HCT116 (cell line): ENCODE data around the gene EIF2B5. TPM values are rescaled to one million over a fixed set of nuclear protein-coding genes. Genes with fewer than 3 reads are reported as not detected.

Experiments
- ATAC-seq: fragments of 200-7000 bp; cut with Tn5 transposase; 2 replicates; pipeline ENCODE4 v1.9.1; 2020; ENCODE audit warnings: mild to moderate bottlenecking, moderate library complexity
- BruUV-seq: library from RNA; stranded (reverse); fragments of 400-500 nt; replicated peaks from 2 replicates; lab custom pipeline; 2021; lab: Mats Ljungman, UMichigan
- CTCF ChIA-PET: fragments of 300-600 bp; sonication (Branson Sonifier 250); formaldehyde crosslinking; loops from one replicate; lab custom pipeline; 2021; ENCODE audit warnings: antibody characterized with exemption; lab: Charles Lee
- POLR2A ChIA-PET: fragments of 300-600, 350-600 bp; sonication (Branson Sonifier 250); formaldehyde crosslinking; loops from one replicate; lab custom pipeline; 2021; ENCODE audit warnings: antibody characterized with exemption; lab: Charles Lee
- RAD21 ChIA-PET, 2 experiments: fragments of 300-600 bp; sonication (Branson Sonifier 250); formaldehyde crosslinking; loops; one replicate each; lab custom pipeline; 2023; ENCODE audit warnings: low total read pairs in 2 of 2; ENCODE audit not compliant: uncharacterized antibody in 2 of 2, unreplicated experiment in 2 of 2, low non-redundant PET in 1 of 2; lab: Charles Lee
- DNase-seq: peaks from one replicate; pipeline ENCODE4 v3.0.0-alpha.2; 2010; ENCODE audit warnings: low read depth, low spot score
- H2AFZ ChIP-seq: fragments of 200-600 bp; shearing (Covaris generic), sonication (generic); 2 replicates; pipeline ENCODE4 v1.6.1; 2017; ENCODE audit warnings: low read depth, mixed run types, mixed read lengths, antibody characterized with exemption, low read length; ENCODE audit not compliant: poor library complexity, severe bottlenecking
- H3K27ac ChIP-seq: 2 replicates; pipeline ENCODE4 v1.5.1; 2012; ENCODE audit warnings: low read depth, low read length
- H3K27me3 ChIP-seq: fragments of 200-600 bp; sonication (generic); 2 replicates; pipeline ENCODE4 v1.6.1; 2016; ENCODE audit warnings: mixed run types, low read length, mixed read lengths; ENCODE audit not compliant: insufficient read depth
- H3K36me3 ChIP-seq, 2 experiments: fragments of 200-500 bp in 1 of 2; fragments of 200-600 bp in 1 of 2; sonication (Bioruptor generic) in 1 of 2; sonication (generic) in 1 of 2; 2 replicates each; pipeline versions ENCODE4 v1.5.1 to v1.6.1; 2014 to 2016; ENCODE audit warnings: low read length in 2 of 2, inconsistent platforms in 1 of 2, mixed read lengths in 1 of 2, mixed run types in 1 of 2; ENCODE audit not compliant: insufficient read depth in 2 of 2, control insufficient read depth in 1 of 2
- H3K4me1 ChIP-seq, 2 experiments: fragments of 200-600 bp in 1 of 2; sonication (generic) in 1 of 2; 2 replicates each; pipeline versions ENCODE4 v1.5.1 to v1.6.1; 2012 to 2017; ENCODE audit warnings: low read length in 2 of 2, inconsistent platforms in 1 of 2, mild to moderate bottlenecking in 1 of 2, mixed read lengths in 1 of 2, mixed run types in 1 of 2, moderate library complexity in 1 of 2; ENCODE audit not compliant: insufficient read depth in 2 of 2, control insufficient read depth in 1 of 2
- H3K4me2 ChIP-seq: fragments of 200-600 bp; sonication (generic); 2 replicates; pipeline ENCODE4 v1.6.1; 2017; ENCODE audit warnings: mixed run types, low read length, mixed read lengths
- H3K4me3 ChIP-seq, 2 experiments: fragments of 200-600 bp in 1 of 2; sonication (generic) in 1 of 2; replicated peaks in 1 of 2; 2 replicates each; pipeline ENCODE4 v1.5.1; 2011 to 2016; ENCODE audit warnings: low read length in 2 of 2, control low read depth in 1 of 2, low read depth in 1 of 2, mild to moderate bottlenecking in 1 of 2, mixed read lengths in 1 of 2, mixed run types in 1 of 2
- H3K79me2 ChIP-seq: fragments of 200-600 bp; sonication (generic); 2 replicates; pipeline ENCODE4 v1.6.1; 2017; ENCODE audit warnings: mild to moderate bottlenecking, mixed run types, low read length, moderate library complexity, mixed read lengths; ENCODE audit not compliant: insufficient read depth
- H3K9ac ChIP-seq: fragments of 200-600 bp; sonication (generic); 2 replicates; pipeline ENCODE4 v1.6.1; 2016; ENCODE audit warnings: low read length, mixed read lengths
- H3K9me2 ChIP-seq: fragments of 200-600 bp; sonication (generic), shearing (Covaris generic); 2 replicates; pipeline ENCODE4 v1.6.1; 2017; ENCODE audit warnings: mixed run types, mild to moderate bottlenecking, moderate library complexity; ENCODE audit not compliant: insufficient read depth
- H3K9me3 ChIP-seq, 2 experiments: fragments of 200-500 bp in 1 of 2; fragments of 200-600 bp in 1 of 2; sonication (Bioruptor generic) in 1 of 2; sonication (generic) in 1 of 2; 2 replicates each; pipeline ENCODE4 v1.6.1; 2014 to 2017; ENCODE audit warnings: low read length in 2 of 2, mixed read lengths in 2 of 2, inconsistent platforms in 1 of 2, low read depth in 1 of 2, mild to moderate bottlenecking in 1 of 2, mixed run types in 1 of 2, moderate library complexity in 1 of 2; ENCODE audit not compliant: control insufficient read depth in 1 of 2, insufficient read depth in 1 of 2
- H4K20me1 ChIP-seq: fragments of 200-600 bp; sonication (generic), shearing (Covaris generic); 2 replicates; pipeline ENCODE4 v1.6.1; 2017; ENCODE audit warnings: mixed run types, mild to moderate bottlenecking, moderate library complexity; ENCODE audit not compliant: insufficient read depth
- ATF3 ChIP-seq: IDR thresholded peaks from 2 replicates; pipeline ENCODE4 v1.6.1; 2012
- CBX3 ChIP-seq: IDR thresholded peaks from 2 replicates; pipeline ENCODE4 v1.6.1; 2012; ENCODE audit warnings: low read depth
- EGR1 ChIP-seq: IDR thresholded peaks from 2 replicates; pipeline ENCODE4 v1.6.1; 2012; ENCODE audit warnings: low read depth
- EZH2 ChIP-seq: fragments of 200-600 bp; sonication (generic); IDR thresholded peaks from 2 replicates; pipeline ENCODE4 v1.6.1; 2017; ENCODE audit warnings: antibody characterized with exemption, mixed run types
- EZH2phosphoT487 ChIP-seq: fragments of 200-600 bp; IDR thresholded peaks from 2 replicates; pipeline ENCODE4 v1.6.1; 2018; ENCODE audit warnings: antibody characterized with exemption, borderline replicate concordance
- FOSL1 ChIP-seq: IDR thresholded peaks from 2 replicates; pipeline ENCODE4 v1.6.1; 2012; ENCODE audit warnings: low read depth
- JUND ChIP-seq: IDR thresholded peaks from 2 replicates; pipeline ENCODE4 v1.6.1; 2012
- POLR2A ChIP-seq: IDR thresholded peaks from 2 replicates; pipeline ENCODE4 v1.7.0; 2011; ENCODE audit warnings: borderline replicate concordance; ENCODE audit not compliant: insufficient read depth, insufficient read length; ENCODE audit errors: extremely low read depth
- POLR2AphosphoS5 ChIP-seq: IDR thresholded peaks from 2 replicates; pipeline ENCODE4 v1.6.1; 2011; ENCODE audit warnings: mild to moderate bottlenecking, low read depth, low read length, moderate library complexity
- REST ChIP-seq: IDR thresholded peaks from 2 replicates; pipeline ENCODE4 v1.6.1; 2012; ENCODE audit warnings: low read depth
- SIN3A ChIP-seq: IDR thresholded peaks from 2 replicates; pipeline ENCODE4 v1.6.1; 2012; ENCODE audit warnings: low read depth
- SP1 ChIP-seq: IDR thresholded peaks from 2 replicates; pipeline ENCODE4 v1.6.1; 2012; ENCODE audit warnings: low read depth
- SRF ChIP-seq: IDR thresholded peaks from 2 replicates; pipeline ENCODE4 v1.6.1; 2012; ENCODE audit warnings: low read depth
- TCF7L2 ChIP-seq: IDR thresholded peaks from 2 replicates; pipeline ENCODE4 v1.7.0; 2011; ENCODE audit warnings: borderline replicate concordance, inconsistent platforms; ENCODE audit not compliant: insufficient read depth, insufficient read length; ENCODE audit errors: extremely low read depth
- ZFX ChIP-seq: fragments of 450-650 bp; IDR thresholded peaks from 2 replicates; pipeline ENCODE4 v1.6.1; 2017
- ZNF274 ChIP-seq: fragments of 200-500 bp; sonication (Bioruptor generic); IDR thresholded peaks from 2 replicates; pipeline ENCODE4 v1.6.1; 2014; ENCODE audit warnings: mild to moderate bottlenecking, low read depth, low read length, inconsistent platforms
- intact Hi-C: fragments of 100-400 bp; cut with micrococcal nuclease; formaldehyde crosslinking; loops from 2 replicates; pipeline ENCODE4 v1.10.0; 2022
- total RNA-seq: library from RNA; stranded (reverse); gene quantifications from one replicate; pipeline ENCODE4 v1.2.1, GENCODE V29; 2021; ENCODE audit not compliant: unreplicated experiment
- TF ChIP-seq, protein P1 (sequence below): IDR thresholded peaks from 2 replicates; pipeline ENCODE4 v1.6.1; 2012

EIF2B5 gene
- total RNA-seq, 1 experiment from 2014 or later, result 50.3 TPM

- RAD21 ChIA-PET, result no interaction called here
- BruUV-seq, result no TSS peak
- Histone ChIP-seq H3K4me3 (peak overlapping the region; percentile 82 to 93), H3K4me1 (peaks cover 7 to 21% of the 10 kb centered on the region in 2 experiments; a peak in 3 of 4 replicates), H3K27me3 (no peaks in the 10 kb centered on the region), H3K36me3 (no peaks in the 10 kb centered on the region), H3K79me2 (peaks cover 53% of the 10 kb centered on the region), H3K27ac (peak overlapping the region; percentile 89), H3K9me3 (no peaks in the 10 kb centered on the region), H3K4me2 (peak overlapping the region; percentile 84), H4K20me1 (no peaks in the 10 kb centered on the region), H2AFZ (no peak overlapping the region), H3K9ac (peak overlapping the region; percentile 82), H3K9me2 (no peaks in the 10 kb centered on the region)
- intact Hi-C loops, result no loop called here
- POLR2A ChIA-PET, result no interaction called here
- peak; percentile 71 for TF ChIP-seq TCF7L2
- TF ChIP-seq, protein P1, sequence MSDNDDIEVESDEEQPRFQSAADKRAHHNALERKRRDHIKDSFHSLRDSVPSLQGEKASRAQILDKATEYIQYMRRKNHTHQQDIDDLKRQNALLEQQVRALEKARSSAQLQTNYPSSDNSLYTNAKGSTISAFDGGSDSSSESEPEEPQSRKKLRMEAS, result 0 out of 2 replicates have a peak, but pooled peaks have one; percentile 16
- TF ChIP-seq ZFX, result no peak; the same call in 1 of the 2 replicates
- ATAC-seq (peak; percentile 21), DNase-seq (no peak)
- CTCF ChIA-PET, result no interaction called here
Measured at GRCh38 chr3:184156522-184156955, 21.4 kb downstream of the EIF2B5 start.

DNA sequence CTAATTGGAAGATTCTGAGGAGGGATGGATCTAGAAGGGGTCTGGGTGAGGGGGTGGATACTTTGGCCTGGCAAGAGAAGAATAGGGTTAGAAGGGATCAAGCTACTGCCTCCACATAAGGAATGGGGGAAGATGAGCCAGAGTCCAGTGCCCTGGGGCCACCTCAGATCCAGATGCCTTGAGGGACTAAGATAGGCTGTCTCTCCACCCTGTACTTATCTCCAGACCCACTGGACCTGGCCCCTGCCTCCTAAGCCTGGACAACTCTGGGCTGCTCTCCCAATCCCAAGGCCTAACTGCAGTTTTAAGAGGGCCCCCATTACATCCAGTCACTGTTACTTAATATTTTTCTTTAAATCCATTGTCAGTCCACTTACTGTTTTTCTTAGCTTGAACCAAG lies 22.0 kb downstream of the EIF2B5 start:
- peak overlapping the region; percentile 84 for H3K4me2 ChIP-seq
- H3K27me3 ChIP-seq, result no peaks in the 10 kb centered on the region
- CTCF ChIA-PET, result no interaction called here
- BruUV-seq, result no TSS peak
- H3K4me3 ChIP-seq, result peak overlapping the region; percentile 82 to 93
- no peaks in the 10 kb centered on the region for H3K9me2 ChIP-seq
- H3K36me3 ChIP-seq, result no peaks in the 10 kb centered on the region
- no peaks in the 10 kb centered on the region for H4K20me1 ChIP-seq
- RAD21 ChIA-PET, result no interaction called here
- H3K9ac ChIP-seq, result peak overlapping the region; percentile 82
- TF ChIP-seq CBX3, result no peak
- TF ChIP-seq SP1, result no peak
- no peak for TF ChIP-seq EZH2
- no peak for TF ChIP-seq SIN3A
- TF ChIP-seq ATF3, result no peak
- no peak for TF ChIP-seq TCF7L2
- TF ChIP-seq, protein P1, result no peak
- no peak for TF ChIP-seq EZH2phosphoT487
- no peak for TF ChIP-seq JUND
- no peak for TF ChIP-seq ZNF274
- no peak for TF ChIP-seq SRF
- no peak for TF ChIP-seq REST
- TF ChIP-seq POLR2AphosphoS5, result no peak
- no peak for TF ChIP-seq POLR2A
- TF ChIP-seq FOSL1, result no peak
- no peak for TF ChIP-seq EGR1
- no peak overlapping the region for H2AFZ ChIP-seq
- intact Hi-C loops, result no loop called here
- no peak for ATAC-seq
- POLR2A ChIA-PET, result no interaction called here
- H3K27ac ChIP-seq, result peak overlapping the region; percentile 89
- no peak for DNase-seq
- H3K9me3 ChIP-seq, result no peaks in the 10 kb centered on the region
- peaks cover 7 to 21% of the 10 kb centered on the region in 2 experiments; a peak in 3 of 4 replicates for H3K4me1 ChIP-seq
- peaks cover 53% of the 10 kb centered on the region for H3K79me2 ChIP-seq
